GM19468 (cell line): ENCODE results near the gene SPEG.
"Not testable (repeated sequence)": the region's sequence is repeated elsewhere in the genome, so short reads cannot be mapped to it uniquely, and the experiment has no call there.

Source experiments
- ATAC-seq: cut with Tn5 transposase; IDR thresholded peaks from one replicate; pipeline ENCODE4 v1.9.1; 2021; ENCODE audit warnings: mild to moderate bottlenecking, moderate library complexity, moderate number of reproducible peaks; ENCODE audit not compliant: unreplicated experiment; ENCODE audit errors: extremely low read depth

Gene SPEG

DNA sequence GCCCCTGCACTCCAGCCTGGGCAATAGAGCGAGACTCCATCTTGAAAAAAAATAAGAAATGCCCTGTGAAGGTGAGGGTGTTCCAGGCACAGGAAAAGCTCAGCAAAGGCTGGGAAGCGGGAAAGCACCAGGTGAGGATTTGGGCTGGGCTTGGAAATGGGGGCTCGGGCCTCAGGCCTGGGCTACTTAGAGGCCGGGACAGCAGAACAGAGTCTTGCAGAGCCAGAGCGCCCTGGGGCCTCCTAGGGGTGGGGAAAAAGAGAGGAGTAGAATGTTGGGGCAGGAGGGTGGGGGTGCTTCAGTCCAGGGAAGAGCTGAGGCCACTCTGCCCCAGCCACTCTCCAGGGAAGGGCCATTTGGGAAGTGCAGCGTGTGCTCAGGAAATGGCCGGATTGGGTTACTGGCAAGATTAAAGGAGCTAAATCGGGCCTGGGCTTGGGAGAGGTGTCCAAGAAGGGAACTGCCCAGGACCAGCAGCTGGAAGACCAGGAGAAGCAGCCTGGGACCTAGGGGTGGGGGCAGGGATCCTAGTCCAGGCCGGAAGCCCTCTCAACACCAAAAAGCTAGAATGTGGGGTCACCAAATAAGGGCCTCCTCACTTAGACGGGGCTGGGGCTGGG is 30.2 kb upstream of the SPEG start:
- ATAC-seq: no peak

DNA sequence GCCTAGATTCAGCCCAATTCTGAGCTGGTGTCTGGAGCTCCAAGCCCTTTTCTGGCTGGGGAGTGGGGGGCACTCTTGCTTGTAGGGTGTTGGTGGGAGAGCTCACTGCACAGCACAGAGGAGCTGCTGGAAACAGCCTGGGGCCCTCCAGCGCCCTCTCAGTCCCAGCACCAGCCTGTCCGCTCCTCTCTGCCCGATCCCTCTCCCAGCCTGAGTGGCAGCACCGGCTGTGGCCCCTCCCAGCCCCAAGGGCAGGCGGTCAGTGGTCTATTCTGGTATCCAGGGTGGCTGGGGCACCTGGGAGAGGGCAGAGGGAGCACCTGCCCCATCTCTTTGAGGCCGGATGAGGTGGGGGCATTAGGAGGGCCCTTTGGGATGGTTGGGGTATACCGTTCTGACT is 29.7 kb upstream of the SPEG start:
- ATAC-seq: no peak

DNA sequence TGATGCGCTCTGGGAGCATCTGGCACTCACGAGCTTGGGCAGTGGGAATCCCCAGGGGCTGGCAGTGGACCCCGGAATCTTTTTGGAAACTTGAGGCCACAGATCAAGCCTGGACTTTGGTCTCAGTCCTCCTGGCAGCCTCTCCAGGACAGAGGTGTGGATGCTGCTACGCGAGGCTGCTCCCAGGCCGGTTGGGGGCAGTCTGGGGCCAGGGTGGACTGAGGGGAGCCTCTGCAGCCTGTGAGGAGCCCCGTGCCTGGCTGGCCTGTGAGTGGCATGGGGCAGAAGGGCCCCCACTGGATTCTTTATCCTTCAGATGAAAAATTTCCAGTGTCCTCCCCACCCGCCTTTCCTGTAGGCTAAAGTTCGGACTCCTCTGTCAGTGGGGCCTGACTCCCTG is 29.2 kb upstream of the SPEG start:
- no peak for ATAC-seq

DNA sequence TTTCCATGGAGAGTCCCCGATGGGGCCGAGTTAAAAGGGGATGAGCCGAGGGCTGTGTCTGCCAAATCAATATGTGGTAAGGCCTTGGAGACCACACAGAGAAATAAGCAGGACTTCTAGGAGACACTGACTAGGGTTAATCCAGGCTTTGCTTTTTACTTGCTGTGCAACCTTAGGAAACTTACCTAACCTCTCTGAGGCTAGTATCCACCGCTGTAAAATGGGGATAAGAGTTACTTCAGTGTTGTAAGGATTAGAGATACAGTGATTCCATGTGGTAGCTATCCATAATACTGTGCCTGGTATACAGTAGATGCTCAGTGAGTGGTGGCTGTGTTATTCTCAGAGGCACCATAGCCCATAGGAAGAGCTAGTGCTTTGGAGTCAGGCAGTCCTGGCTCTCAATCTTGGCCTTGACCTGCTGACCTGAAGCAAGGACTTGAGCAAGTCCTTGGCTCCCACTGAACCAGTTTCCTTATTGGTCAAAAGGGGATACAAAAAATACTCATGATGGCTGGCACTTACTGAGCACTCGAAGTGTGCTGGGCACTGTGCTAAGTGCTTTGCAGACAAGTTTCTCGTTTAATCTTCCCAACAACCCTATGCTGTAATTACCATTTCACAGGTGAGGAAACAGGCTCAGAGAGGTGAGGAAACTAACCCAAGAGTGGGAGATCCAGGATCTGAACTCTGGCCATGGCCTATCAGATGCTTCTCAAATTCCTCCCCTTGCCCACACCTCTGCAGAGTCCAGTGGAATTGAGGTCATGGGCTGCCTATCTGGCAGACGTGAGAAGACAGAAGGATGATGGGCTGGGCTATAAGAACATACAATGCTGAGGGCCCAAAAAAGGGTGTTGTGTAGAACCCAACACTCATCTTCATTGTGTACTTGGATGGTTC is 28.4 kb upstream of the SPEG start:
- no peak for ATAC-seq

DNA sequence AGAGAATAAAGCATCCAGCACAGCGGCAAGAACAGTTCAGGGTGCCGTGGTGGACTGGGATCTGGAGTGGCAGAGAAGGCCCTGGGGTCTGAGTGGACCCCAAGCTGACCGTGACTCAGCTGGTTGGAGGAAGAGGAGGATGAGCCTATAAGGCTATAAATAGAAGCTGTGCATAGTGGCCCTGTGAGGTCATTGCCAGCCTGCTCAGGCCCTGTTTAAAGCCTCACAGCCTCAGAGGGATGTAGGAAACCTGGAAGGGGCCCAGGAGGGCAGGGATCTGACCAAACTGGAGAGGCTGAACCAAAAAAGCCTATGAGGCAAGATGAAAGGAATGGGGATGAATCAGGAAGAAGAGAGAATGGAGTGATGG is 27.8 kb upstream of the SPEG start:
- ATAC-seq: no peak

DNA sequence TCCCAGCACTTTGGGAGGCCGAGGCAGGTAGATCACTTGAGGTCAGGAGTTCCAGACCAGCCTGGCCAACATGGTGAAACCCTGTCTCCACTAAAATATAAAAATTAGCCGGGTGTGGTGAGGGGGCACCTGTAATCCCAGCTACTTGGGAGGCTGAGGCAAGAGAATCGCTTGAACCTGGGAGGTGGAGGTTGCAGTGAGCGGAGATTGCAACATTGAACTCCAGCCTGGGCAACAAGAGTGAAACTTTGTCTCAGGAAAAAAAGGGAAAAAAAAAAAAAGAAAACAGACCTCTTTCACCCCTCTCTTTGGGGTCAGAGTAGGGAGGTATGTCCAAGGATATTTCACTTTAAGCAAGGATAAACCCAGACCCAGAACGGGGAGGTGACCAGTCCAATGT is 27.3 kb upstream of the SPEG start:
- not testable (repeated sequence) for ATAC-seq

DNA sequence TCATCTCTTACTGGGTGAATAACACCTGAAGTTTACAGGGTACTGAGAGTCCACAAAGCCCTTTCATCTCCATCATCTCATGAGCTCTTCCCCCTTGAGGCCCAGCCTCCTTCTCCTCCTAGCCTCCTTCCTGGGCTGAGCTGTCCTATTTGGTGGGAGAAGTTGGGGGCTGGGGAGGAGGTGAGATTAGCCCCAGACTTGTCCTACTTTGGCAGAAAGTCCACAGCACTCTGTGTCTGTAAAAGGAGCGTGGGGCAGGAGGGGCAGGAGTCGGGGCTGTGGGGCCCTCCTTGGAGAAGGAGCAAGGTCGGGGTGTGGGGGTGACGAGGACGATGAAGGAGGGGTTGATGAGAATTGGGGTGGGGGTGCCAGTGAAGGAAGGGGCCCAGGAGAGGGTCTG is 26.4 kb upstream of the SPEG start:
- no peak for ATAC-seq

DNA sequence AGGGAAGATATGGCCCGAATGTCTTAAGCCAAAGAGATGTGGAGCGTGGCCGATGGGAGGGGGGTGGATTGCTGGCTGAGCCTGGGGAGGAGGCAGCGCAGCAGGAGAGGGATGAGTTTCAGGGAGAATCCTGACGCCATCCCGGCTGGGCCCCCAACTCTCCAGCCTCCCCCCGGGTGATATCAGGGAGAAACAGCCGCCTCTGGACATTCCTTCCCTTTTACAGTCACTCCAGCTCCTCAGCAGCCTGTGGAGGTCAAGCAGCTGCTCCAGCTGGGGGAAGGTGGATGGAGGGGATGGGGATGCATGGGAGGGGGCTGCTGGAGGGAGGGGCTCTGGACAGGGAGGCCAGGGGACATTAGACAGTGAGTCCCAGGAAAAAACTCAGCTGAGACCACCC is 26.0 kb upstream of the SPEG start:
- no peak for ATAC-seq

DNA sequence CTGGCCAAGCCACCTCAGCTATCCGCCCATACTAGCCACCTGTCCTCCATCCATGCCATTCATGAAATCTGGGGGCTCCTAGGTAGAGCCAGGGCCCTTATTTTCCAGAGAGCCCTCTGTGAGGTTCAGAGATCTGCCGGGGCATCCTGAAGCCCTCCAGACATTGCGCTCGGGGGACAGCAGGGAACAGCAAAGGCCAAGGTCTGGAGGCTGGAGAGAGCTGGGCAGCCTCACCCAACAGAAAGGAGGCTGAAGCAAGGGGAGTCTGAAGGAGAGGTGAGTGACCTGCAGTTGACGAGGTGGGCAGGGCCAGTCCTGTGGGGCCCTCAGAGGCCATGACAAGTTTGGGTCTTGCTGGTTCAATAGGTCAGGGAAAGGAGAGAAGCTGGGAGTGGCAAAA is 25.0 kb upstream of the SPEG start:
- no peak for ATAC-seq

DNA sequence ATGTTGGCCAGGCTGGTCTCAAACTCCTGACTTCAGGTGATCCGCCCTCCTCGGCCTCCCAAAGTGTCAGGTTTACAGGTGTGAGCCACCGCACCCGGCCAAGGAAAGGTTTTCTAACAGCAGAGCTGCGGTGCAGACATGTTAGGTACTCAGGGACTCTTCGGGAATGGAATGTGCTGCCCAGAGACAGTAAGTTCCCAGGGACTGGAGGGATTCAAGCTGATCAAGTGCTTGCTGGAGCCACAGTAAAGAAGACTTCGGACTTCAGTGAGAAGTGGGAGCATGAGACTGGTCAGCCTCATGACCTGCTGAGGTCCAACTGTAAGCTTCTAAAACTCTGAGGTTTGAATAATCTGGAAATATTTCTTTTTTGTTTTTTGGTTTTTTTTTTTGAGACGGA is 24.3 kb upstream of the SPEG start:
- no peak for ATAC-seq

DNA sequence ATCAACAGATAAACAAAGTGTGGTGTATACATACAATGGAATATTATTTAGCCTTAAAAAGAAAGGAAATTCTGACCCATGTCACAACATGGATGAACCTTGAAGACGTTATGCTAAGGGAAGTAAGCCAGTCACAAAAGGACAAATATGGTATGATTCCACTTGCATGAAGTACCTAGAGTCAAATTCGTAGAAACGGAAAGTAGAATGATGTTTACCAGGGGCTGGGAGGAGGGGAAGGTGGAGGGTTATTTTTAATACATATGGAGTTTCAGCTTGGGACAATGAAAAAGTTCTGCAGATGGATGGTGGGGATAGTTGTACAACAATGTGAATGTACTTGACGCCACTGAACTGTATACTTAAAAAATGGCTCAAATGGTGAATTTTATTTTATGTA is 19.8 kb upstream of the SPEG start:
- ATAC-seq: no peak

DNA sequence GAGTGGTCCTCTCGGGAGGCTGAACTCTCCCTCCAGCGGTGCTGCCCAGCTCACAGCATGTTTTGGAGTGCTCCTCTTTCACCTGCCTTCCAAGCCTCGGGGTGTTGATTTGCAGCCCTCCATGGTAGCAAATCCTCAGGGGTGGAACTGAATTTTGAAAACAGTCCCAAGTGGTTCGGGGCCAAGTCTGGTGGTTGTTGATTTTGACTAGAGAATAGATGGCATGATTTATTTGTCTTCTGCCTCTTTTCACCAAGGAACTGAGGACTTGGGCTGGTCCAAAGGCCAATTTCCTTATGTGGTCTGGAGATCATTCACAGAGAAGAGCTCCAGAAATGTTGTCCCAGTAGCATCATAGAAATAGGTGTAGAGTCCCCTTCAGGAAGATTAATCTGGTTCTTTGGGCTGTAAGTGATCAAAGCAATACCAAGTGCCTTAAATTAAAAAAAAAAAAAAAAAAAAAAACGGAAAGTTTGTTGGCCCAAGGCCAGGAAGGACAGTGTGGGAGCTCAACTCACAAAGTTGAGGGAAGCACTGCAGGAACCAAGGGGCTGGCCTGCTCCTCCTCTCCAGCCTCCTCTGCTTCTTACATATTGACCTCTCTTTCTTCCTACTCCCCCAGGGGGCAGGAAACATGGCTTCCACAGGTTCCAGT is 18.9 kb upstream of the SPEG start:
- ATAC-seq: no peak

DNA sequence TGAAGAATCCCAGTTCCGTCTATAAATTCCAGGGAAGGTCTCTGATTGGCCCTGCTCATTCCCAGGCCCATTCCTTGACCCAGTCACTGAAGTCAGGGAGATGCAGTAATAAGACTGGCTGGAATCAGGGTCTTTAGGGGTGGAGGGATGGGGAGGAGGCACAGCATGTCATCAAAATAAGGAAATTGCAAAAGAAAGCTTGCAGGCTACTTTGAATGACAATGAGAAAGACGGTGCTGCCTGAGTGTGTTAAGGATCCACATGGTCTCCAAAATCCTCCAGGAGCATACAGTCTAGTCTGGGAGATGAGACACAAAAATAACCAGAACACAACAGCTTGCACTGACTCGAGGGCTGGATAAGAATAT is 18.4 kb upstream of the SPEG start:
- ATAC-seq: no peak

DNA sequence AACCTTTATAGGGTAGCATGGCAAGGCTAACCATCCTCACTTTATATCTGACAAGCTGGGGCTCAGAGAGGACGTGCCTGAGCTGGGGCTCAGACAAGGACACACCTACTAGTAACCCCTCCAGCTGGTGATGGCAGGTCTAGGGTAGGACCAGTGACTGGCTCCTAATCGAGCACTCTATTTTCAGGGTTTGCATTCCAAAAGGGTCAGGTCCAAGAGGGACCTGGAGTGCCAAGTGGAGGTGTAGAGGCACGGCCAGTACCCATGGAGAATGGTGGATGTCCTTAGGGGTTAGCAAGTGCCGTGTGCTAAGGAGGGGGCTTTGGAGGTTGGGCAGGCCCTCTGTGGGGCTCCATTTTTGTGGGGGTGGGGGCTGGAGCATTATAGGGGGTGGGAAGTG is 17.7 kb upstream of the SPEG start:
- ATAC-seq: no peak

DNA sequence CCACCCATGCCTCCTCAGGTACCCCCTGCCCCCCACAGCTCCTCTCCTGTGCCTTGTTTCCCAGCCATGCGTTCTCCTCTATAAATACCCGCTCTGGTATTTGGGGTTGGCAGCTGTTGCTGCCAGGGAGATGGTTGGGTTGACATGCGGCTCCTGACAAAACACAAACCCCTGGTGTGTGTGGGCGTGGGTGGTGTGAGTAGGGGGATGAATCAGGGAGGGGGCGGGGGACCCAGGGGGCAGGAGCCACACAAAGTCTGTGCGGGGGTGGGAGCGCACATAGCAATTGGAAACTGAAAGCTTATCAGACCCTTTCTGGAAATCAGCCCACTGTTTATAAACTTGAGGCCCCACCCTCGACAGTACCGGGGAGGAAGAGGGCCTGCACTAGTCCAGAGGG is 17.3 kb upstream of the SPEG start:
- no peak for ATAC-seq

DNA sequence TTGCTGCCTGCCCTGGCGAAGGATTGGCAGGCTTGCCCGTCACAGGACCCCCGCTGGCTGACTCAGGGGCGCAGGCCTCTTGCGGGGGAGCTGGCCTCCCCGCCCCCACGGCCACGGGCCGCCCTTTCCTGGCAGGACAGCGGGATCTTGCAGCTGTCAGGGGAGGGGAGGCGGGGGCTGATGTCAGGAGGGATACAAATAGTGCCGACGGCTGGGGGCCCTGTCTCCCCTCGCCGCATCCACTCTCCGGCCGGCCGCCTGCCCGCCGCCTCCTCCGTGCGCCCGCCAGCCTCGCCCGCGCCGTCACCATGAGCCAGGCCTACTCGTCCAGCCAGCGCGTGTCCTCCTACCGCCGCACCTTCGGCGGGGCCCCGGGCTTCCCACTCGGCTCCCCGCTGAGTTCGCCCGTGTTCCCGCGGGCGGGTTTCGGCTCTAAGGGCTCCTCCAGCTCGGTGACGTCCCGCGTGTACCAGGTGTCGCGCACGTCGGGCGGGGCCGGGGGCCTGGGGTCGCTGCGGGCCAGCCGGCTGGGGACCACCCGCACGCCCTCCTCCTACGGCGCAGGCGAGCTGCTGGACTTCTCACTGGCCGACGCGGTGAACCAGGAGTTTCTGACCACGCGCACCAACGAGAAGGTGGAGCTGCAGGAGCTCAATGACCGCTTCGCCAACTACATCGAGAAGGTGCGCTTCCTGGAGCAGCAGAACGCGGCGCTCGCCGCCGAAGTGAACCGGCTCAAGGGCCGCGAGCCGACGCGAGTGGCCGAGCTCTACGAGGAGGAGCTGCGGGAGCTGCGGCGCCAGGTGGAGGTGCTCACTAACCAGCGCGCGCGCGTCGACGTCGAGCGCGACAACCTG is 16.3 kb upstream of the SPEG start, which contains the start of gene DES:
Gene DES (plus strand): TSS at position 223 of the 857 bp plus-strand sequence. CDS start 86 bp downstream, at position 309.
- no peak for ATAC-seq

DNA sequence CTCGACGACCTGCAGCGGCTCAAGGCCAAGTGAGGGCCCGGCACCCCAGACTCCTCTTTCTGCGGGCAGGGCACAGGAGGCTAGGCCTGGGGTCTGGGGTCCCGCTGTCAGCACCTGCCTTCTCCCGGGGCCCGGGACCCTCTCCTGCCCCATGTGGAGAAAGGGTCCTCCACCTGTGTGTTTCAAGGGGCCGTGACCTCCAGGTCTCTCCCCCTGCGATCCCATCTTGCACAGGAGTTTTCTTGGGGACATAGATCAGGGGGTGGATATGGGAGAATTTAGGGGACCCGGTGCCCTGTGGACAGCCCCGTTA is 15.7 kb upstream of the SPEG start:
- ATAC-seq: no peak

DNA sequence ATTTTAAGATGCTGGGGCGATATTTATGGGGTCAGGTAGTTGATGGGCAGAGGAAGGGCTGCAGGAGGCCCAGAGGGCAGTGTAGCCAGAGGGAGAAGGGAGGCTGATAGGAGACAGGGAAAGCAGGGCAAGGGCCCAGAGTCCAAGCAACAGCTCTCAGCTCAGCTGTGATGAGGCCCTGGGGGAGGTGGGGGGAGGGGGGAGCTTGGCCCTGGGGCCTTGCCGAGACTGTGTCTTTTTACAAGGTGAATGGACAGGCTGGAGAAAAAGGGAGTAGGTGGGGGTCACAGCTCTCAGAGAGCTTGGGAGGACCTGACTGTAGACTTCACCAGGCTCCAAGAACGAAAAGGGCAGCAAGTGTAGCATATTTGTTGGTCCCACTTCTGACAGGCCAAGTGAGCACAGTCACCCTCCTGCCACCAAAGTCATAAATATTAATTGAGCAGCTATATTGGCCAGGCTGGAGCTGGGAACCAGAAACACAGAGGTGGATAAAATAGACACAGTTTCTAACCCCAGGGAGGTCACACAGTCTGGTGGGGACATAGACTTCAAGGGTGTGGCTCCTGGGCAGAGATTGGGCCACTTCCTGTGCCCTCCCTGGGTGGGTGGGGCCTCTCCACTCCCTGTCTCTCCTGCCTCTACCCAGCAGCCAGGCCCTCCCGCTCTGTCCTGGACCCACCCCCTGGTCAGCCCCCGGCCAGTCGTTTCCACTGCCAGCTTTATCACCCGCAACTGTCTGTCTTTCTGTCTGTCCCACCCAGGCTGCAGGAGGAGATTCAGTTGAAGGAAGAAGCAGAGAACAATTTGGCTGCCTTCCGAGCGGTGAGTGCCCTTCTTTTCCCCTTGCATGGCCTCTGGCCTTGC is 15.1 kb upstream of the SPEG start:
- no peak for ATAC-seq

DNA sequence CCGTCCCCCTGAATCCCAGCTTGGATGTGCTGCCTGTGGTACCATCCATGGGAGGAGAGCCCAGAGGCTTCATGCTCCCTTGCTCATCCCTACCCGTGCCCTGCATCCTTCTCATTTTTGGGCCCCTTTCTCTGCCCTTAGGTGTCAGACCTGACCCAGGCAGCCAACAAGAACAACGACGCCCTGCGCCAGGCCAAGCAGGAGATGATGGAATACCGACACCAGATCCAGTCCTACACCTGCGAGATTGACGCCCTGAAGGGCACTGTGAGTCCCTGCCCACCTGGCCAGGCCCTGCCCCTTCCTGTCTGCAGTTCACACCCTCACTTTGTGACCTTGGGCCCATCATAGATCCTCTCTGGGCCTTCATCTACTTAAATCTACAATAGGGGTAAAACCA is 14.0 kb upstream of the SPEG start:
- ATAC-seq: no peak

DNA sequence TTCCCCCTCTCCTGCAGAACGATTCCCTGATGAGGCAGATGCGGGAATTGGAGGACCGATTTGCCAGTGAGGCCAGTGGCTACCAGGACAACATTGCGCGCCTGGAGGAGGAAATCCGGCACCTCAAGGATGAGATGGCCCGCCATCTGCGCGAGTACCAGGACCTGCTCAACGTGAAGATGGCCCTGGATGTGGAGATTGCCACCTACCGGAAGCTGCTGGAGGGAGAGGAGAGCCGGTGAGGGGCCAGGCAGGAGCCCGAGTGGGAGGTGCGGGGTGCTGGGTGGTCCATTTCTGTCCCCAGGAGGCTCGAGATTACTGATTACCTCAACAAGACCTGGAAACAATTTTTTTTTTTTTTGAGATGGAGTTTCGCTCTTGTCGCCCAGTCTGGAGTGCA is 13.3 kb upstream of the SPEG start:
- ATAC-seq: no peak
